ENCODE measurements around the gene PSTK. TPM values are rescaled to one million over a fixed set of nuclear protein-coding genes. Genes with fewer than 3 reads are reported as not detected.

PSTK gene
- total and polyA plus RNA-seq, 11 donors: 0.97 to 3.9 (median 2.0) TPM

GRCh38 chr10:123017421-123018165, 37.4 kb downstream of the PSTK start:
- 70 to 79% (median 75%) methylated on average over 9 of the region's 9 CpGs for WGBS, 4 donors
- H3K4me1 ChIP-seq: peaks cover 0 to 6% (median 0%) of the 10 kb centered on the region in 12 donors
- no peak for ATAC-seq

GRCh38 chr10:123018531-123018930, 38.3 kb downstream of the PSTK start:
- Histone ChIP-seq H3K36me3 (no peaks in the 10 kb centered on the region), H3K4me1 (peaks cover 0 to 6% (median 0%) of the 10 kb centered on the region in 12 donors), H3K9me3 (no peaks in the 10 kb centered on the region), H3K4me3 (no peak overlapping the region), H3K27me3 (no peaks in the 10 kb centered on the region), H3K27ac (no peak overlapping the region)
- ATAC-seq: no peak
- intact Hi-C loops (cut with DNase I): no loop called here
- DNase-seq: no peak
- TF ChIP-seq, protein P1, sequence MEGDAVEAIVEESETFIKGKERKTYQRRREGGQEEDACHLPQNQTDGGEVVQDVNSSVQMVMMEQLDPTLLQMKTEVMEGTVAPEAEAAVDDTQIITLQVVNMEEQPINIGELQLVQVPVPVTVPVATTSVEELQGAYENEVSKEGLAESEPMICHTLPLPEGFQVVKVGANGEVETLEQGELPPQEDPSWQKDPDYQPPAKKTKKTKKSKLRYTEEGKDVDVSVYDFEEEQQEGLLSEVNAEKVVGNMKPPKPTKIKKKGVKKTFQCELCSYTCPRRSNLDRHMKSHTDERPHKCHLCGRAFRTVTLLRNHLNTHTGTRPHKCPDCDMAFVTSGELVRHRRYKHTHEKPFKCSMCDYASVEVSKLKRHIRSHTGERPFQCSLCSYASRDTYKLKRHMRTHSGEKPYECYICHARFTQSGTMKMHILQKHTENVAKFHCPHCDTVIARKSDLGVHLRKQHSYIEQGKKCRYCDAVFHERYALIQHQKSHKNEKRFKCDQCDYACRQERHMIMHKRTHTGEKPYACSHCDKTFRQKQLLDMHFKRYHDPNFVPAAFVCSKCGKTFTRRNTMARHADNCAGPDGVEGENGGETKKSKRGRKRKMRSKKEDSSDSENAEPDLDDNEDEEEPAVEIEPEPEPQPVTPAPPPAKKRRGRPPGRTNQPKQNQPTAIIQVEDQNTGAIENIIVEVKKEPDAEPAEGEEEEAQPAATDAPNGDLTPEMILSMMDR (IDR thresholded peaks at IDR 0.05): no peak
- no peak for TF ChIP-seq POLR2A (IDR thresholded peaks at IDR 0.05)
- 76 to 92% (median 89%) methylated on average over 7 of the region's 7 CpGs for WGBS, 4 donors

More at GRCh38 chr10:123017421-123018165, 37.4 kb downstream of the PSTK start:
- TF ChIP-seq POLR2A (IDR thresholded peaks at IDR 0.05): no peak
- TF ChIP-seq, protein P1 (IDR thresholded peaks at IDR 0.05): no peak
- H3K9me3 ChIP-seq: no peaks in the 10 kb centered on the region
- H3K36me3 ChIP-seq: no peaks in the 10 kb centered on the region
- no peaks in the 10 kb centered on the region for H3K27me3 ChIP-seq
- no peak overlapping the region for H3K27ac ChIP-seq
- intact Hi-C loops (cut with DNase I): no loop called here
- no peak overlapping the region for H3K4me3 ChIP-seq
- DNase-seq: no peak

GRCh38 chr10:123019264-123019663, 39.1 kb downstream of the PSTK start:
- DNase-seq (no peak), ATAC-seq (no peak)
- TF ChIP-seq POLR2A (IDR thresholded peaks at IDR 0.05): no peak
- TF ChIP-seq, protein P1 (IDR thresholded peaks at IDR 0.05): no peak
- Histone ChIP-seq H3K27ac (no peak overlapping the region), H3K36me3 (no peaks in the 10 kb centered on the region), H3K27me3 (no peaks in the 10 kb centered on the region), H3K9me3 (no peaks in the 10 kb centered on the region), H3K4me3 (no peak overlapping the region), H3K4me1 (peaks cover 0 to 6% (median 0%) of the 10 kb centered on the region in 12 donors)
- intact Hi-C loops (cut with DNase I): no loop called here
- 77 to 94% (median 80%) methylated on average over 3 of the region's 3 CpGs for WGBS, 4 donors

DNA sequence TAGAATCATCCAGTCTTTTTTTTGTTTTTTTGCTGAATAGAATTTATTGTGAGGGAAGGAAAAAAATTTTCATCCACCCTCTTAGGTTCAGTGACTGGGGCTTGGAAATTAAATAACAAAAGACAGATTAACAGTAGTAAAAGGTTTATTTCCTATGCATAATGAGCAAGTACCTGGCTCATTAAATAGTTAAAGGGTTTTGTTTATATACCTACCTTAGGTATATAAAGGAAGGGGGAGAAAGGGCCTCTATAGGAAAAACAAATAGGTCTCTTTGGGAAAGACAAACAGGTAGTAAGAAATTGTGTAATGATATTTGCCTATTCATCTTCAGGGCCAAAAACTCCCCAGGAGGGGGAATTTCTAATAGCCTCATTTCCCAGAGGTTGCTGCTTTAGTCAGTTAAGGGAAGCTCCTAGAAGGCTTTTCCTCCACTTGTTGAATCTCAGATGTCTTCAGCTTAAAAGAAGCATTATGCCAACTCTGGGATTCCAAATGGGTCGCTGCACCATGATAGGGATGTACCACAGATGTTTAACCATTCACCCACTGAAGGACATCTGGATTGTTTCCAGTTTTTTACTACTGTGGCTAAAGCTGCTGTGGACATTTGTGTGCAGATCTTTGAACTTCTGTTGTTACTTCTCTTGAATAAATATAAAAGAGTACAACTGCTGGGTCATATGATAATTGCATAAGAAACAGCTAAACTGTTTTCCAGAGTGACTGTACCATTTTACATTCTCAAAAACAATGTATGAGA, 39.9 kb downstream of the PSTK start:
- H3K9me3 ChIP-seq: no peaks in the 10 kb centered on the region
- peaks cover 0 to 6% (median 0%) of the 10 kb centered on the region in 12 donors for H3K4me1 ChIP-seq
- 64 to 70% (median 69%) methylated on average over 1 of the region's 1 CpG for WGBS, 4 donors
- H3K36me3 ChIP-seq: no peaks in the 10 kb centered on the region
- intact Hi-C loops (cut with DNase I): no loop called here
- DNase-seq (no peak), ATAC-seq (no peak)
- no peaks in the 10 kb centered on the region for H3K27me3 ChIP-seq
- no peak overlapping the region for H3K4me3 ChIP-seq
- H3K27ac ChIP-seq: no peak overlapping the region
- TF ChIP-seq POLR2A (IDR thresholded peaks at IDR 0.05): no peak
- TF ChIP-seq, protein P1 (IDR thresholded peaks at IDR 0.05): no peak
